Bone marrow (tissue), 2 donors: ENCODE results near the gene POP4.
A peak's percentile ranks its signal among the peaks of the same experiment; 100 is the strongest.
"Not testable (repeated sequence)": the region's sequence is repeated elsewhere in the genome, so short reads cannot be mapped to it uniquely, and the experiment has no call there.

ENCODE experiments used
- DNase-seq, 2 donors: peaks; one replicate each; lab custom pipeline; 2025; lab: John Stamatoyannopoulos, UW

POP4 gene

GRCh38 chr19:29610574-29611271 lies 4.6 kb downstream of the POP4 start:
- DNase-seq: peak; percentile 23 to 73

GRCh38 chr19:29612121-29612520 lies 6.0 kb downstream of the POP4 start:
- no peak for DNase-seq

GRCh38 chr19:29612801-29613595 lies 6.9 kb downstream of the POP4 start:
- no peak for DNase-seq

- DNase-seq: no peak
Observed at GRCh38 chr19:29614046-29614445, 8.0 kb downstream of the POP4 start.

GRCh38 chr19:29614780-29615179 lies 8.7 kb downstream of the POP4 start:
- DNase-seq: no peak

GRCh38 chr19:29615891-29616425 lies 9.9 kb downstream of the POP4 start:
- DNase-seq: no peak

- DNase-seq: no peak
Observed at GRCh38 chr19:29616541-29616940, 10.5 kb downstream of the POP4 start.

GRCh38 chr19:29617366-29618266 lies 11.5 kb downstream of the POP4 start:
- no peak for DNase-seq

- DNase-seq: no peak
Observed at GRCh38 chr19:29618434-29618833, 12.4 kb downstream of the POP4 start.

- no peak for DNase-seq
Observed at GRCh38 chr19:29618871-29619270, 12.8 kb downstream of the POP4 start.

GRCh38 chr19:29620931-29621351 lies 14.9 kb downstream of the POP4 start:
- DNase-seq: no peak

- DNase-seq: peak in 1 of 2 donors; percentile 6
Observed at GRCh38 chr19:29622166-29623070, 16.3 kb downstream of the POP4 start.

- no peak for DNase-seq
Observed at GRCh38 chr19:29623726-29624488, 17.8 kb downstream of the POP4 start.

- no peak for DNase-seq
Observed at GRCh38 chr19:29624489-29625185, 18.6 kb downstream of the POP4 start.

- no peak for DNase-seq
Observed at GRCh38 chr19:29625186-29625651, 19.1 kb downstream of the POP4 start.

- DNase-seq: no peak
Observed at GRCh38 chr19:29626386-29626785, 20.3 kb downstream of the POP4 start.

GRCh38 chr19:29626832-29627231 lies 20.7 kb downstream of the POP4 start:
- not testable (repeated sequence) for DNase-seq

- DNase-seq: no peak
Observed at GRCh38 chr19:29628661-29629385, 22.7 kb downstream of the POP4 start.
